Mammary epithelial cell (primary cell): ENCODE results near the gene LYRM2.

Experiments
- CTCF ChIP-seq, 2 donors: IDR thresholded peaks in 1 of 2; conservative IDR thresholded peaks in 1 of 2; 2 replicates each; pipeline ENCODE4 v1.5.1; 2011 to 2012; ENCODE audit warnings: inconsistent platforms in 2 of 2, low read length in 2 of 2, mild to moderate bottlenecking in 2 of 2, control low read depth in 1 of 2, low read depth in 1 of 2; ENCODE audit not compliant: insufficient read depth in 1 of 2; ENCODE audit errors: extremely low read depth in 1 of 2
- EZH2 ChIP-seq: IDR thresholded peaks from 2 replicates; pipeline ENCODE4 v1.6.1; 2012; ENCODE audit warnings: low read length, inconsistent platforms, borderline replicate concordance

GRCh38 chr6:89527634-89528033 is 110.9 kb downstream of the LYRM2 start:
- no peak for TF ChIP-seq CTCF (conservative IDR thresholded peaks at IDR 0.05 in 1 of 2, IDR thresholded peaks at IDR 0.05 in 1 of 2; ENCODE audit: extremely low read depth in 1 of 2, insufficient read depth in 1 of 2, low read depth in 1 of 2, low read length in 2 of 2)
- no peak for TF ChIP-seq EZH2
